Transverse colon (tissue), 4 donors: Measurements from ENCODE around the gene OR6J1. TPM values are rescaled to one million over a fixed set of nuclear protein-coding genes. Genes with fewer than 3 reads are reported as not detected.
"Not testable (repeated sequence)": the region's sequence is repeated elsewhere in the genome, so short reads cannot be mapped to it uniquely, and the experiment has no call there.

ENCODE experiments used
- DNase-seq: peaks from one replicate; pipeline ENCODE4 v3.0.0-alpha.2; 2019
- H3K27ac ChIP-seq, 4 donors: fragments of 200-600 bp; sonication (generic); 2 replicates each; pipeline ENCODE4 v1.5.1; 2016 to 2018; ENCODE audit warnings: inconsistent platforms in 4 of 4
- H3K27me3 ChIP-seq: fragments of 200-600 bp; sonication (generic); 2 replicates; pipeline ENCODE4 v1.5.1; 2017; ENCODE audit warnings: inconsistent platforms
- H3K36me3 ChIP-seq, 4 donors: fragments of 200-600 bp; sonication (generic); 2 replicates each; pipeline ENCODE4 v1.5.1; 2017 to 2019; ENCODE audit warnings: inconsistent platforms in 4 of 4
- H3K4me1 ChIP-seq, 4 donors: fragments of 200-600 bp; sonication (generic); 2 replicates each; pipeline ENCODE4 v1.5.1; 2017 to 2020; ENCODE audit warnings: inconsistent platforms in 4 of 4
- H3K4me3 ChIP-seq, 4 donors: fragments of 200-600 bp; sonication (generic); 1 replicate in 1 of 4; 2 replicates in 3 of 4; pipeline versions ENCODE4 v1.5.1 to v1.6.1; 2017 to 2019; ENCODE audit warnings: inconsistent platforms in 4 of 4
- H3K9me3 ChIP-seq, 2 donors: fragments of 200-600 bp; sonication (generic); 2 replicates each; pipeline ENCODE4 v1.5.1; 2017 to 2019; ENCODE audit warnings: inconsistent platforms in 2 of 2
- CTCF ChIP-seq, 5 experiments: fragments of 200-600 bp in 3 of 5; fragments of 450-650 bp in 2 of 5; sonication (generic) in 3 of 5; IDR thresholded peaks; 1 replicate in 2 of 5; 2 replicates in 3 of 5; pipeline ENCODE4 v1.5.1; 2016 to 2017; ENCODE audit warnings: antibody characterized with exemption in 5 of 5, inconsistent platforms in 3 of 5, mild to moderate bottlenecking in 2 of 5, moderate library complexity in 1 of 5
- EP300 ChIP-seq: sonication (generic); formaldehyde crosslinking; IDR thresholded peaks from one replicate; pipeline ENCODE4 v1.6.1; 2017; ENCODE audit warnings: antibody characterized with exemption, low read depth
- POLR2A ChIP-seq: fragments of 450-650 bp; IDR thresholded peaks from one replicate; pipeline ENCODE4 v1.6.1; 2016; ENCODE audit warnings: antibody characterized with exemption, mild to moderate bottlenecking, moderate library complexity
- POLR2AphosphoS5 ChIP-seq, 3 donors: sonication (generic); formaldehyde crosslinking; IDR thresholded peaks; one replicate each; pipeline ENCODE4 v1.6.1; 2016; ENCODE audit warnings: antibody characterized with exemption in 3 of 3
- WGBS, 2 donors: methylation state at CpG; one replicate each; pipeline ENCODE4 v1.1.5; 2018; ENCODE audit warnings: low coverage in 1 of 2; 5-methylcytosine and 5-hydroxymethylcytosine counted together
- in situ Hi-C, 4 donors: fragments of 200-750 bp; cut with MboI; loops; one replicate each; pipeline versions ENCODE4 v1.15.0 to v1.15.1; 2017; ENCODE audit warnings: low sequenced_read_pairs in 3 of 4, low pct_ligation_motif_present in 1 of 4, low pct_unique_long_range_greater_than_20kb in 1 of 4
- intact Hi-C: fragments of 100-400 bp; cut with DNase I; formaldehyde crosslinking; loops from one replicate; pipeline ENCODE4 v1.15.1; 2023; ENCODE audit warnings: low total_unique reads
- total RNA-seq, 4 donors: library from RNA; depleted of rRNA; stranded (reverse); fragments of >200 nt; gene quantifications; one replicate each; pipeline ENCODE4 v1.1.0, GENCODE V29; 2016

The OR6J1 gene
- total RNA-seq, 4 donors from 2014 or later = not detected

DNA sequence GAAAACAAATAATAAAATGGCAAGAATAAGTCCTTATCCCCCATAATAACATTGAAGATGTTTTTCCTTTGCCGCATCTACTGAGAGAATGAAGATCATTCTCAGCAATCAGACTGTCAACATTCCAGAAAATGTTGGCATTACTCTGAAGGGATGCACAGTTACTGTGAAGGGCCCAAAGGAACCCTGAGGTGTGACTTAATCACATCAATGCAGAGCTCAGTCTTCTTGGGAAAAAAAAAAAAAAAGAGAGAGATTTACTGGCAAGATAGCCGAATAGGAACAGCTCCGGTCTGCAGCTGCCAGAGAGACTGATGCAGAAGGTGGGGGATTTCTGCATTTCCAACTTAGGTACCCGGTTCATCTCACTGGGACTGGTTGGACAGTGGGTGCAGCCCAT is 41.3 kb upstream of the OR6J1 start:
- 58 to 100% methylated on average over 1 to 4 of the region's 4 CpGs for WGBS, 2 donors
- intact Hi-C loops = no loop called here
- in situ Hi-C loops = no loop called here

DNA sequence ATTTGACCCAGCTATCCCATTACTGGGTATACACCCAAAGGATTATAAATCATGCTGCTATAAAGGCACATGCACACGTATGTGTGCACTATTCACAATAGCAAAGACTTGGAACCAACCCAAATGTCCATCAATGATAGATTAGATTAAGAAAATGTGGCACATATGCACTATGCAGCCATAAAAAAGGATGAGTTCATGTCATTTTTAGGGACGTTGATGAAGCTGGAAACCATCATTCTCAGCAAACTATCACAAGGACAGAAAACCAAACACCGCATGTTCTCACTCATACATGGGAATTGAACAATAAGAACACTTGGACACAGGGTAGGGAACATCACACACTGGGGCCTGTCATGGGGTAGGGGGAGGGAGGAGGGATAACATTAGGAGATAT is 39.3 kb upstream of the OR6J1 start:
- WGBS, 2 donors = 61 to 75% methylated on average over 3 of the region's 3 CpGs
- not testable (repeated sequence) for DNase-seq

More for the DNA sequence above, 41.3 kb upstream of the OR6J1 start:
- no peaks in the 10 kb centered on the region for H3K36me3 ChIP-seq
- no peaks in the 10 kb centered on the region for H3K9me3 ChIP-seq
- no peak for DNase-seq
- TF ChIP-seq POLR2AphosphoS5 (IDR thresholded peaks at IDR 0.05) (no peak), CTCF (IDR thresholded peaks at IDR 0.05) (no peak), EP300 (no peak), POLR2A (no peak)
- H3K27ac ChIP-seq = no peak overlapping the region
- no peak overlapping the region for H3K4me3 ChIP-seq
- H3K27me3 ChIP-seq = peaks cover 6% of the 10 kb centered on the region
- no peaks in the 10 kb centered on the region for H3K4me1 ChIP-seq

DNA sequence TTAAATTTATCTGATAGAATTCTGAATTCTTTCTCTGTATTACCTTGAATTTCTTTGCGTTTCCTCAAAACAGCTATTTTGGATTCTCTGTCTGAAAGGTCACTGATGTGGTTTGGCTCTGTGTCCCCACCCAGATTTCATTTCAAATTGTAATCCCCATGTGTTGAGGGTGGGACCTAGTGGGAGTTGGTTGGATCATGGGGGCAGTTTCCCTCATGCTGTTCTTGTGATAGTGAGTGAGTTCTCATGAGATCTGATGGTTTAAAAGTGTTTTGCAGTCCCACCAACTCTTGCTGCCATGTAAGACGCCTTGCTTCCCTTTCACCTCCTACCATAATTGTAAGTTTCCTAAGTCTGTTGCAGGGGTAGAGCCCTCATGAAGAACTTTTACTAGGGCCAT is 34.1 kb upstream of the OR6J1 start:
- Histone ChIP-seq H3K36me3 (no peaks in the 10 kb centered on the region), H3K27me3 (peaks cover 19% of the 10 kb centered on the region), H3K4me1 (no peaks in the 10 kb centered on the region), H3K27ac (no peak overlapping the region), H3K9me3 (no peaks in the 10 kb centered on the region), H3K4me3 (no peak overlapping the region)
- DNase-seq = no peak
- 83 to 100% methylated on average over 1 to 2 of the region's 2 CpGs for WGBS, 2 donors
- intact Hi-C loops = no loop called here
- TF ChIP-seq EP300 = no peak
- TF ChIP-seq CTCF (IDR thresholded peaks at IDR 0.05) = no peak
- TF ChIP-seq POLR2AphosphoS5 (IDR thresholded peaks at IDR 0.05) = no peak
- TF ChIP-seq POLR2A = no peak
- in situ Hi-C loops = no loop called here

More for the DNA sequence above, 39.3 kb upstream of the OR6J1 start:
- intact Hi-C loops, H3K4me3 ChIP-seq, H3K9me3 ChIP-seq, H3K27me3 ChIP-seq, H3K4me1 ChIP-seq, in situ Hi-C loops, H3K36me3 ChIP-seq, H3K27ac ChIP-seq: not testable (repeated sequence)

DNA sequence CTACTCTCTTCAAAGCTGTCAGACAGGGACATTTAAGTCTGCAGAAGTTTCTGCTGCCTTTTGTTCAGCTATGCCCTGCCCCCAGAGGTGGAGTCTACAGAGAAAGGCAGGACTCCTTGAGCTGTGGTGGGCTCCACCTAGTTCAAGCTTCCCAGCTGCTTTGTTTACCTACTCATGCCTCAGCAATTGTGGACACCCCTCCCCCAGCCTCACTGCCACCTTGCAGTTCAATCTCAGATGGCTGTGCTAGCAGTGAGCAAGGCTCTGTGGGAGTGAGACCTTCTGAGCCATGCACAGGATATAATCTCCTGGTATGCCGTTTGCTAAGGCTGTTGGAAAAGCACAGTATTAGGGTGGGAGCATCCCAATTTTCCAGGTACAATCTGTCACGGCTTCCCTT is 33.4 kb upstream of the OR6J1 start:
- in situ Hi-C loops, intact Hi-C loops, H3K9me3 ChIP-seq, H3K36me3 ChIP-seq, H3K4me1 ChIP-seq, H3K27ac ChIP-seq, DNase-seq, H3K4me3 ChIP-seq: not testable (repeated sequence)
- WGBS, 2 donors = 55% methylated on average over 2 of the region's 2 CpGs; no CpG with 5 or more reads in 1 of the 2 donors
- H3K27me3 ChIP-seq = peaks cover 19% of the 10 kb centered on the region

- in situ Hi-C loops (no loop called here), intact Hi-C loops (no loop called here)
- Histone ChIP-seq H3K9me3 (no peaks in the 10 kb centered on the region), H3K27ac (no peak overlapping the region), H3K36me3 (no peaks in the 10 kb centered on the region), H3K27me3 (no peaks in the 10 kb centered on the region), H3K4me1 (no peaks in the 10 kb centered on the region), H3K4me3 (no peak overlapping the region)
- no peak for DNase-seq
- TF ChIP-seq CTCF (IDR thresholded peaks at IDR 0.05) (no peak), POLR2A (no peak), POLR2AphosphoS5 (IDR thresholded peaks at IDR 0.05) (no peak), EP300 (no peak)
These were observed 27.5 kb upstream of the OR6J1 start for GRCh38 chr14:22671622-22672021.
